ENCODE data around the gene ICAM2.

DNA sequence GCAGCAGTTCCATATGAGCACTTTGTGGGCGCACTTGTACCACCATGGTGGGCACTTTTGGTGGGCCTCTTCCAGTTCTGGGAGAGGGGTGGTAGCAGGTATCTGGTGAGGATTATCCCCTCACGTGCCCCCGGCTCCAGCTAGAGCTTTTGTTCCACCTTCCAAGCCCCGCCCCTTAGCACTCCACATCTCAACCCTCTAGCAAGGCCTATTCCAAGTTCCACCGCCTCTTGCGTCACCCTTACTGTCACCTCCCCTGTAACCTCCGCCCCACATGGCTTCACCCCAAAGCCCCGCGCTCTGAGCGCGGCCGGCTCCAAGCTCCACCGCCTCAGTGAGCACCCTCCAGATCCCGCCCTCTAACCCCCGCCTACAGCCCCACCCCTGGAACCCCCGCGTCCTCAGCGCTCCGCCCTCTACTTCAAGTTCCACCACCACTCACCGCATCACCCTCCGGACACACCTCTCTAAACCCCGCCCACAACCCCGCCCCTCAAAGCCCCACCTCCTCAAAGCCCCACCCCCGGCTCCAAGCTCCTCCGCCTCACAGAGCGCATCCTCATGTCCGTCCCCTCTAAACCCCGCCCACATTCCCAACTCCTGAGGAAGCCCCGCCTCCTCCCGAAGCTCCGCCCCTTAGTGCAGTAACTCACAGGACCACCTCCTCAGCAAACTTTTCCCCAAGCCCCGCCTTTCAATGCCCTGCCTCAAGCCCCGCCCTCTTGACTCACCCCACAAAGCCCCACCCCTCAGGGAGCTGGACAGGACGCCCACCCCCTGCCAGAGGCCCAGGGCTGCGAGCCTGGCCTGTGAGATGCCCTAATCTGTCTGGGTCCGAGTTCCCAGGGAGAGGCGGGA lies 58.8 kb downstream of the ICAM2 start:
- TF ChIP-seq EZH2phosphoT487 (conservative IDR thresholded peaks at IDR 0.05; ENCODE audit: low read length): no peak
- TF ChIP-seq, protein P1, sequence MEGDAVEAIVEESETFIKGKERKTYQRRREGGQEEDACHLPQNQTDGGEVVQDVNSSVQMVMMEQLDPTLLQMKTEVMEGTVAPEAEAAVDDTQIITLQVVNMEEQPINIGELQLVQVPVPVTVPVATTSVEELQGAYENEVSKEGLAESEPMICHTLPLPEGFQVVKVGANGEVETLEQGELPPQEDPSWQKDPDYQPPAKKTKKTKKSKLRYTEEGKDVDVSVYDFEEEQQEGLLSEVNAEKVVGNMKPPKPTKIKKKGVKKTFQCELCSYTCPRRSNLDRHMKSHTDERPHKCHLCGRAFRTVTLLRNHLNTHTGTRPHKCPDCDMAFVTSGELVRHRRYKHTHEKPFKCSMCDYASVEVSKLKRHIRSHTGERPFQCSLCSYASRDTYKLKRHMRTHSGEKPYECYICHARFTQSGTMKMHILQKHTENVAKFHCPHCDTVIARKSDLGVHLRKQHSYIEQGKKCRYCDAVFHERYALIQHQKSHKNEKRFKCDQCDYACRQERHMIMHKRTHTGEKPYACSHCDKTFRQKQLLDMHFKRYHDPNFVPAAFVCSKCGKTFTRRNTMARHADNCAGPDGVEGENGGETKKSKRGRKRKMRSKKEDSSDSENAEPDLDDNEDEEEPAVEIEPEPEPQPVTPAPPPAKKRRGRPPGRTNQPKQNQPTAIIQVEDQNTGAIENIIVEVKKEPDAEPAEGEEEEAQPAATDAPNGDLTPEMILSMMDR (IDR thresholded peaks at IDR 0.05; ENCODE audit: insufficient read depth, low read length, poor library complexity, severe bottlenecking): no peak
